Pancreas (tissue), 10 donors: Measurements from ENCODE around the gene FMO5. TPM values are rescaled to one million over a fixed set of nuclear protein-coding genes. Genes with fewer than 3 reads are reported as not detected.

Experiments used
- ATAC-seq, 4 donors: fragments of 200-7000 bp; cut with Tn5 transposase; one replicate each; pipeline versions ENCODE4 v1.8.0 to v1.9.1; 2020; ENCODE audit warnings: mild to moderate bottlenecking in 4 of 4, moderate library complexity in 4 of 4
- DNase-seq, 6 donors: peaks; one replicate each; pipeline ENCODE4 v3.0.0-alpha.2; 2020
- FAIRE-seq: peaks from 2 replicates; lab custom pipeline; 2012; peaks lifted over from hg19 to GRCh38; lab: Jason Lieb, UNC
- H3K27ac ChIP-seq, 4 donors: fragments of 200-600 bp; sonication (generic); 1 replicate in 3 of 4; 2 replicates in 1 of 4; pipeline versions ENCODE4 v1.5.0 to v1.8.0; 2020
- H3K27me3 ChIP-seq, 4 donors: fragments of 200-600 bp; one replicate each; pipeline ENCODE4 v1.8.0; 2021
- H3K36me3 ChIP-seq, 3 donors: fragments of 200-600 bp; sonication (generic) in 1 of 3; one replicate each; pipeline versions ENCODE4 v1.5.0 to v1.8.0; 2020 to 2021
- H3K4me1 ChIP-seq, 3 donors: fragments of 200-600 bp; one replicate each; pipeline ENCODE4 v1.8.0; 2021
- H3K4me3 ChIP-seq, 4 donors: fragments of 200-600 bp; sonication (generic) in 2 of 4; one replicate each; pipeline versions ENCODE4 v1.5.0 to v1.8.0; 2020 to 2021
- H3K9me3 ChIP-seq, 4 donors: fragments of 200-600 bp; one replicate each; pipeline ENCODE4 v1.8.0; 2021
- CTCF ChIP-seq, 4 donors: fragments of 200-600 bp; sonication (generic) in 3 of 4; IDR thresholded peaks; one replicate each; pipeline versions ENCODE4 v1.5.0 to v1.8.0; 2021; ENCODE audit warnings: antibody characterized with exemption in 4 of 4
- WGBS, 2 donors: extraction: QIAGEN DNeasy Blood & Tissue Kit; methylation state at CpG; one replicate each; pipeline ENCODE4 v1.1.7; 2013; 5-methylcytosine and 5-hydroxymethylcytosine counted together
- intact Hi-C, 3 donors: fragments of 100-400 bp; cut with DNase I; formaldehyde crosslinking; loops; one replicate each; pipeline versions ENCODE4 v1.11.1 to v1.14.2; 2022
- polyA plus RNA-seq, 2 donors: library from polyadenylated mRNA; stranded (reverse); fragments of 200-250 nt; gene quantifications; one replicate each; pipeline ENCODE4 v1.2.3, GENCODE V29; 2013
- total RNA-seq, 6 donors: library from RNA; stranded (reverse); fragmentation: NEBNext Ultra II Directional in 4 of 6; extraction: Animal tissue kit (Norgen Biotek cat#: 25700) in 4 of 6; gene quantifications; one replicate each; pipeline versions ENCODE4 v1.2.1 to v1.2.4, GENCODE V29; 2021 to 2023
- donor health status: healthy with polysubstance abuse.
- donor health status: DM: no; HTN: no; CAD: no; lungs with moderate emphysema.
- donor health status: DM: no; HTN: no; CAD: no.
- donor health status: control.
- donor health status: control.
- donor health status: Bipolar disorder and iron deficiency.
- donor health status: DM: yes; HTN: yes; CAD: no.
- donor health status: DM: no; HTN: no; CAD: no.
- donor health status: DM: no; HTN: no; CAD: no.
- donor health status: DM: yes; HTN: yes; CAD: no.

The FMO5 gene
- total and polyA plus RNA-seq, 8 donors = 7.5 to 32.5 (median 14.6) TPM

- Histone ChIP-seq H3K4me1 (no peaks in the 10 kb centered on the region), H3K4me3 (no peak overlapping the region), H3K27ac (no peak overlapping the region), H3K27me3 (no peaks in the 10 kb centered on the region), H3K9me3 (no peaks in the 10 kb centered on the region), H3K36me3 (peaks cover 0 to 2% (median 0%) of the 10 kb centered on the region in 3 donors)
- intact Hi-C loops = no loop called here
- no peak for TF ChIP-seq CTCF (IDR thresholded peaks at IDR 0.05)
- FAIRE-seq (no peak), ATAC-seq (no peak), DNase-seq (no peak)
- 91 to 94% methylated on average over 4 of the region's 4 CpGs for WGBS, 2 donors
Measured at GRCh38 chr1:147267711-147268110, 42.6 kb upstream of the FMO5 start.

GRCh38 chr1:147266381-147266780 lies 41.2 kb upstream of the FMO5 start:
- Histone ChIP-seq H3K36me3 (peaks cover 0 to 2% (median 0%) of the 10 kb centered on the region in 3 donors), H3K27ac (no peak overlapping the region), H3K27me3 (no peaks in the 10 kb centered on the region), H3K4me1 (no peaks in the 10 kb centered on the region), H3K9me3 (no peaks in the 10 kb centered on the region), H3K4me3 (no peak overlapping the region)
- DNase-seq (no peak), ATAC-seq (no peak), FAIRE-seq (no peak)
- TF ChIP-seq CTCF (IDR thresholded peaks at IDR 0.05) = no peak
- 93 to 97% methylated on average over 5 of the region's 5 CpGs for WGBS, 2 donors
- intact Hi-C loops = no loop called here

DNA sequence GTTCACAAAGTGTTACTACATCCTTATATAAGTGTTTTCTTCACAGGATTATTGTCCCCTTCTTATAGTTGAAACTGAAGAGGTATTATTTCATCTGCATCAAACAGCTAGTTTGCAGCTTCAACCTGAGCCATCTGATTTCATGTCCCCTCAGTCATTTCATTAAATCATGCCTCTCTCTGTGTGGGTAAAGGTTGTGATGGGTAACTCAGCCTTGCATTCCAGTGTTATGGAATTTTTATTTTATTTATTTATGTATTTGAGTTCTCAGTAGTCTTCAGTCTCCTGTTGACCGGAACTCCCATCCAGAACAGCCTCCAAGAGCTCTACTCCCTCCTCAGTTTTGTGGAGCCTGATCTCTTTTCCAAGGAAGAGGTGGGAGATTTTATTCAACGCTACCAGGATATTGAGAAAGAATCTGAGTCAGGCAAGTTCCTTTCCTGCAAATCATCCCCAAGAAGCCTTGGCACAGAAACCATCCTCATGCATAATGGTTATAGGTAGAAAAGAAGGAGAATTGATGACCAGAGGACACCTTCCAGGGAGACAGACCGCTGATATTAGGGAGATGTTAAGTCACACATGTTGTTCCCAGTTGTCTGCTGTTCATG lies 39.1 kb upstream of the FMO5 start:
- no peak overlapping the region for H3K27ac ChIP-seq
- no peaks in the 10 kb centered on the region for H3K4me1 ChIP-seq
- ATAC-seq (no peak), FAIRE-seq (no peak), DNase-seq (no peak)
- H3K27me3 ChIP-seq = no peaks in the 10 kb centered on the region
- WGBS, 2 donors = 89 to 98% methylated on average over 3 of the region's 3 CpGs
- intact Hi-C loops = no loop called here
- no peaks in the 10 kb centered on the region for H3K9me3 ChIP-seq
- no peak overlapping the region for H3K4me3 ChIP-seq
- no peak for TF ChIP-seq CTCF (IDR thresholded peaks at IDR 0.05)
- H3K36me3 ChIP-seq = peaks cover 0 to 12% (median 2%) of the 10 kb centered on the region in 3 donors

- FAIRE-seq (no peak), ATAC-seq (no peak), DNase-seq (no peak)
- Histone ChIP-seq H3K9me3 (no peaks in the 10 kb centered on the region), H3K4me1 (no peaks in the 10 kb centered on the region), H3K27me3 (no peaks in the 10 kb centered on the region), H3K4me3 (no peak overlapping the region), H3K36me3 (peaks cover 0 to 12% (median 0%) of the 10 kb centered on the region in 3 donors), H3K27ac (no peak overlapping the region)
- intact Hi-C loops = no loop called here
- 99% methylated on average over 4 of the region's 4 CpGs for WGBS, 2 donors
- TF ChIP-seq CTCF (IDR thresholded peaks at IDR 0.05) = no peak
Measured at GRCh38 chr1:147260956-147261355, 35.8 kb upstream of the FMO5 start.

DNA sequence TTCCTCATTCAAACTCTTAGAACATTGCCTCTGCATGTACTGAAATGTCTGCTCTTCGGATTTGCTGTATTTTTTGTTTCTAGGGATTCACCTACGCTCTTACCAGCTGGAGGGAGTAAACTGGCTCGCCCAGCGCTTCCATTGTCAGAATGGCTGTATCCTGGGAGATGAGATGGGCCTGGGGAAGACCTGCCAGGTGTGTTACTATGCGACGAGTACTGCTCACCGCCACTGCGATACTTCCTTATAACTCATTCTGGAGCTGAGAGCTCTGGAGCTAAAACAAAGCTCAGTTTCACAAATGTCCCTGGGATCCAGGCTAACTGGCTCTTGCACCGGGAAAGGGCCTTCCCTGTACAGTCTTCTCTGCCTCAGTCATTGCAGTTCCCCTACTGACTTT lies 27.4 kb upstream of the FMO5 start:
- H3K27ac ChIP-seq = no peak overlapping the region
- H3K4me1 ChIP-seq = no peaks in the 10 kb centered on the region
- TF ChIP-seq CTCF (IDR thresholded peaks at IDR 0.05) = no peak
- DNase-seq (no peak), FAIRE-seq (no peak), ATAC-seq (peak in 2 of 4 donors; percentile 50 to 61)
- H3K9me3 ChIP-seq = no peaks in the 10 kb centered on the region
- no peak overlapping the region for H3K4me3 ChIP-seq
- H3K27me3 ChIP-seq = no peaks in the 10 kb centered on the region
- intact Hi-C loops = no loop called here
- no peaks in the 10 kb centered on the region for H3K36me3 ChIP-seq
- WGBS, 2 donors = 84 to 95% methylated on average over 9 of the region's 9 CpGs
